Ascending aorta (tissue), 2 donors: Measurements from ENCODE around the gene SRPK1. TPM values are rescaled to one million over a fixed set of nuclear protein-coding genes. Genes with fewer than 3 reads are reported as not detected.
"Not testable (repeated sequence)": the region's sequence is repeated elsewhere in the genome, so short reads cannot be mapped to it uniquely, and the experiment has no call there.

Source experiments
- DNase-seq, 2 donors: peaks; one replicate each; pipeline ENCODE4 v3.0.0-alpha.2; 2019; ENCODE audit warnings: low spot score in 2 of 2
- H3K27ac ChIP-seq, 2 donors: fragments of 200-600 bp; sonication (generic); one replicate each; pipeline ENCODE4 v1.5.1; 2016 to 2017; ENCODE audit warnings: mild to moderate bottlenecking in 1 of 2
- H3K27me3 ChIP-seq: fragments of 200-600 bp; sonication (generic); one replicate; pipeline ENCODE4 v1.5.1; 2017
- H3K36me3 ChIP-seq, 2 donors: fragments of 200-600 bp; sonication (generic); one replicate each; pipeline ENCODE4 v1.5.1; 2016
- H3K4me1 ChIP-seq, 2 donors: fragments of 200-600 bp; sonication (generic); one replicate each; pipeline ENCODE4 v1.5.1; 2016 to 2017; ENCODE audit warnings: mild to moderate bottlenecking in 1 of 2
- H3K4me3 ChIP-seq, 2 donors: fragments of 200-600 bp; sonication (generic); one replicate each; pipeline ENCODE4 v1.5.1; 2016 to 2017; ENCODE audit warnings: mild to moderate bottlenecking in 1 of 2
- H3K9me3 ChIP-seq, 2 donors: fragments of 200-600 bp; sonication (generic); one replicate each; pipeline ENCODE4 v1.5.1; 2016
- CTCF ChIP-seq, 3 experiments: fragments of 200-600 bp in 2 of 3; fragments of 450-650 bp in 1 of 3; sonication (generic) in 2 of 3; IDR thresholded peaks; one replicate each; pipeline ENCODE4 v1.5.1; 2016 to 2019; ENCODE audit warnings: antibody characterized with exemption in 3 of 3, mild to moderate bottlenecking in 1 of 3, moderate library complexity in 1 of 3
- intact Hi-C: fragments of 100-400 bp; cut with DNase I; formaldehyde crosslinking; loops from one replicate; pipeline ENCODE4 v1.15.1; 2023
- total RNA-seq: library from RNA; depleted of rRNA; stranded (reverse); fragments of >200 nt; gene quantifications from one replicate; pipeline ENCODE4 v1.1.0, GENCODE V29; 2016

SRPK1 gene
- total RNA-seq, 1 donor from 2014 or later, result 16.2 TPM

DNA sequence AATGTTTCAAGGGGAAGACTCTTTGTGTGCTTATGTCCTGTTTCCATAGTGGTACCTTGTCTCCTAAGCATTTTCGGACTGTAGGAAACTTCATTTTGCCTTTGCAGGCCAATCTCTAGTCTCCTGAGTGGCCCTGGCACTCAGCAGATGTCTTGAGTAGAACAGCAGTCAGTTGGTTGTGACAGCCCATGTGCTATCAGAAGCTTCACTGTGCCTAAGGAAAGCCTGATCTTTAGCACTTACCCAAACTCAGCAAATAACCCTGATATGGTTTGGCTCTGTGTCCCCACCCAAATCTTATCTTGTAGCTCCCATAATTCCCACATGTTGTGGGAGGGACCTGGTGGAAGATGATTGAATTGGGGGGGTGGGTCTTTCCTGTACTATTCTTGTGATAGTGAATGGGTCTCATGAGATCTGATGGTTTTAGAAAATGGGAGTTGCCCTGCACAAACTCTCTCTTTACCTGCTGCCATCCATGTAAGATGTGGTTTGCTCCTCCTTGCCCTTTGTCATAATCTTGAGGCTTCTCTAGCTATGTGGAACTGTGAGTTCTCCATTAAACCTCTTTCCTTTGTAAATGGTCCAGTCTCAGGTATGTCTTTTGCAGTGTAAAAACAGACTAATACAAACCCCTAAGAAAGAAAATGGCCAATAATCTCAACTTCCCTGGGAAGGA lies 15.9 kb upstream of the SRPK1 start:
- Histone ChIP-seq H3K4me3 (no peak overlapping the region), H3K9me3 (no peaks in the 10 kb centered on the region), H3K36me3 (no peaks in the 10 kb centered on the region), H3K27ac (no peak overlapping the region), H3K4me1 (no peaks in the 10 kb centered on the region), H3K27me3 (no peaks in the 10 kb centered on the region)
- intact Hi-C loops, result no loop called here
- TF ChIP-seq CTCF (IDR thresholded peaks at IDR 0.05), result no peak
- DNase-seq, result no peak

DNA sequence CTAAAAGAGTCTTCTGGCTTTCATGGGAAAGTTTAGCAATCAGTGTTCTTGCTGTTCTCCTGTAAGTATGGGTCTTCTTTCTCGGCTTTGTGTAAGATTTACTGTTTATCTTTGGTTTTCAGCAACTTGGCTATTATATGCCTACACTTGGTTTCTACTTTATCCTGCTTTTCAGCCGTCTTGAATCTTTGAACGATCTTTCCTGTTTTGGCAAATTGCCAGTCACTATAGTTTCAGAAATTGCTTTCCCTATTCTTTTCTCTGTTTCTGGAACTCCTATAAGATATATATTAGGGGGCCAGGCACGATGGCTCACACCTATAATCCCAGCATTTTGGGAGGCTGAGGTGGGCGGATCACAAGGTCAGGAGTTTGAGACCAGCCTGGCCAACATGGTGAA lies 14.6 kb upstream of the SRPK1 start:
- Histone ChIP-seq H3K27me3 (no peaks in the 10 kb centered on the region), H3K4me3 (no peak overlapping the region), H3K27ac (no peak overlapping the region), H3K4me1 (no peaks in the 10 kb centered on the region), H3K9me3 (no peaks in the 10 kb centered on the region), H3K36me3 (no peaks in the 10 kb centered on the region)
- no peak for DNase-seq
- intact Hi-C loops, result no loop called here
- no peak for TF ChIP-seq CTCF (IDR thresholded peaks at IDR 0.05)

- TF ChIP-seq CTCF (IDR thresholded peaks at IDR 0.05), result no peak
- Histone ChIP-seq H3K9me3 (no peaks in the 10 kb centered on the region), H3K27me3 (no peaks in the 10 kb centered on the region), H3K27ac (no peak overlapping the region), H3K36me3 (no peaks in the 10 kb centered on the region), H3K4me3 (no peak overlapping the region), H3K4me1 (no peaks in the 10 kb centered on the region)
- DNase-seq, result no peak
- intact Hi-C loops, result no loop called here
These were observed 12.9 kb upstream of the SRPK1 start for GRCh38 chr6:35933844-35934243.

DNA sequence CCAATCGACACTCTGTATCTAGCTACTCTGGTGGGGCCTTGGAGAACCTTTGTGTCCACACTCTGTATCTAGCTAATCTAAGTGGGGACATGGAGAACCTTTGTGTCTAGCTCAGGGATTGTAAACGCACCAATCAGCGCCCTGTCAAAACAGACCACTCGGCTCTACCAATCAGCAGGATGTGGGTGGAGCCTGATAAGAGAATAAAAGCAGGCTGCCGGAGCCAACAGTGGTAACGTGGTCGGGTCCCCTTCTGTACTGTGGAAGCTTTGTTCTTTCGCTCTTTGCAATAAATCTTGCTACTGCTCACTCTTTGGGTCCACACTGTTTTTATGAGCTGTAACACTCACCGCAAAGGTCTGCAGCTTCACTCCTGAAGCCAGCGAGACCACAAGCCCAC lies 11.0 kb upstream of the SRPK1 start:
- H3K27me3 ChIP-seq, H3K4me3 ChIP-seq, DNase-seq, H3K36me3 ChIP-seq, H3K4me1 ChIP-seq, H3K9me3 ChIP-seq, H3K27ac ChIP-seq, intact Hi-C loops: not testable (repeated sequence)

- Histone ChIP-seq H3K27ac (no peak overlapping the region), H3K9me3 (no peaks in the 10 kb centered on the region), H3K36me3 (no peaks in the 10 kb centered on the region), H3K4me3 (no peak overlapping the region), H3K27me3 (no peaks in the 10 kb centered on the region), H3K4me1 (no peaks in the 10 kb centered on the region)
- intact Hi-C loops, result no loop called here
- no peak for DNase-seq
- no peak for TF ChIP-seq CTCF (IDR thresholded peaks at IDR 0.05)
These were observed 10.2 kb upstream of the SRPK1 start for GRCh38 chr6:35931120-35931561.

DNA sequence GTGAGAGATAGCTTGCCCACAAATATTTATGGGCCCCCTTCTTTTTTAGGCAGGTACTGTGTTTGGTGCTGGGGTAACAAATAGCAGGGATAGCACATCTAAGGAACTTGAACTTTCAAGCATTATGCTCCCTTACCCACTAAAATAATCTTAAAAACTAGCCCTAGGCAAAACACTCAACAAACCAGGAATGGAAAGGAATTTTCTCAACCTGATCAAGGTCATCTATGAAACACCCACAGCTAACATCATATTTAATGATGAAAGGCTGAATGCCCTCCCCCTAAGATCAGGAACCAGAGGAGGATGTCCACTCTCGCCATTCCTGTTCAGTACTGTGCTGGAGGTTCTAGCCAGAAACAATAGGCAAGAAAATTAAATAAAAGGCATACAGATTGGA lies 8.7 kb upstream of the SRPK1 start:
- DNase-seq, result no peak
- Histone ChIP-seq H3K27ac (no peak overlapping the region), H3K4me1 (no peaks in the 10 kb centered on the region), H3K36me3 (no peaks in the 10 kb centered on the region), H3K27me3 (no peaks in the 10 kb centered on the region), H3K9me3 (no peaks in the 10 kb centered on the region), H3K4me3 (no peak overlapping the region)
- intact Hi-C loops, result loop anchor here (10.0 kb wide), 1 partner anchor 165 kb away; no protein-coding TSS in a partner anchor
- TF ChIP-seq CTCF (IDR thresholded peaks at IDR 0.05), result no peak
